GM19240 (cell line): ENCODE measurements around the gene NANOS3.
"Not testable (repeated sequence)": the region's sequence is repeated elsewhere in the genome, so short reads cannot be mapped to it uniquely, and the experiment has no call there.

Source experiments
- DNase-seq: peaks from one replicate; pipeline ENCODE4 v3.0.0; 2011; ENCODE audit warnings: low spot score; ENCODE audit not compliant: insufficient read length

NANOS3 gene

GRCh38 chr19:13920940-13921747 is 44.2 kb downstream of the NANOS3 start:
- peak; percentile 59 for DNase-seq

- DNase-seq = not testable (repeated sequence)
Measured at GRCh38 chr19:13922118-13922517, 45.2 kb downstream of the NANOS3 start.

GRCh38 chr19:13923194-13923987 is 46.5 kb downstream of the NANOS3 start:
- DNase-seq = no peak

GRCh38 chr19:13926010-13926409 is 49.1 kb downstream of the NANOS3 start:
- no peak for DNase-seq

- no peak for DNase-seq
Measured at GRCh38 chr19:13926715-13927114, 49.8 kb downstream of the NANOS3 start.

GRCh38 chr19:13929340-13929739 is 52.4 kb downstream of the NANOS3 start:
- DNase-seq = no peak

GRCh38 chr19:13929956-13930355 is 53.0 kb downstream of the NANOS3 start:
- DNase-seq = no peak
